IMR-90 (cell line): Measurements from ENCODE around the gene RUNX3.

Source experiments
- CEBPB ChIP-seq: IDR thresholded peaks from 2 replicates; pipeline ENCODE4 v1.6.1; 2012; ENCODE audit warnings: low read depth, low read length, improper control_type of control experiment
- CHD1 ChIP-seq: IDR thresholded peaks from 2 replicates; pipeline ENCODE4 v1.6.1; 2012; ENCODE audit warnings: low read depth, low read length, improper control_type of control experiment
- FOS ChIP-seq: fragments of 150-350 bp; IDR thresholded peaks from 2 replicates; pipeline ENCODE4 v1.6.1; 2016; ENCODE audit warnings: low read depth, low read length
- MAFK ChIP-seq: IDR thresholded peaks from 2 replicates; pipeline ENCODE4 v1.6.1; 2012; ENCODE audit warnings: low read depth, low read length, improper control_type of control experiment
- MXI1 ChIP-seq: IDR thresholded peaks from 2 replicates; pipeline ENCODE4 v1.6.1; 2012; ENCODE audit warnings: low read depth, mild to moderate bottlenecking, low read length, moderate library complexity, borderline replicate concordance
- POLR2A ChIP-seq: IDR thresholded peaks from 2 replicates; pipeline ENCODE4 v1.6.1; 2012; ENCODE audit warnings: mild to moderate bottlenecking, low read depth, low read length
- RAD21 ChIP-seq: IDR thresholded peaks from 2 replicates; pipeline ENCODE4 v1.6.1; 2012; ENCODE audit warnings: low read length, improper control_type of control experiment
- RCOR1 ChIP-seq: IDR thresholded peaks from 2 replicates; pipeline ENCODE4 v1.6.1; 2012; ENCODE audit warnings: mild to moderate bottlenecking, low read length, improper control_type of control experiment; ENCODE audit not compliant: insufficient replicate concordance
- RFX5 ChIP-seq: IDR thresholded peaks from 2 replicates; pipeline ENCODE4 v1.8.0; 2012; ENCODE audit warnings: low read depth, mild to moderate bottlenecking, low read length, moderate library complexity
- TF ChIP-seq, protein P1 (sequence below): conservative IDR thresholded peaks from 2 replicates; pipeline ENCODE4 v1.5.1; 2012; ENCODE audit warnings: mild to moderate bottlenecking, low read depth, low read length, improper control_type of control experiment

DNA sequence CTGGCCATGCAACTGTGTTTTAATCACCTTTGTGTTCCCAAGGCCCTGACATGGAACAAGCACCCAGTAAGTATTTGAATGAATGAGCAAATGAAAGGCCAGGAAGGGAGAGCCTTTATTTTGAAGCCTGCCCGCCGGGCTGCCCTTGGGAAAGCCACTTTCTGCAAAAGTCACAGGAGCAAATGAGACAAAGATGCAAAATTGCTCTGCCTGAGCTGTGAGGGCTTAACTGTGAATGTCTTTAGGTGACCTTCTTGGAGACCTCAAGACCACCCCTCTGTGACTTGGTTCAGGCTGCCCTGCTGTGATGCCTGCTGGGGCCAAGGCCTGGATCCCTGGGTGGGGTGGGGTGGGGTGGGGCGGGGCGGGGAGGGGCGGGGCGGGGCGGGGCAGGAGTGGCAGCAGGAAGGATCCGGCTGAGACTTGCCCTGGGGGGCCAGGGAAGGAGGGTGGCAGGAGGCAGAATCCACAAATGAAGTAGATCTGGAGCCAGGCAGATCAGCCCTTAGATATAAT, 54.0 kb downstream of the RUNX3 start:
- TF ChIP-seq, protein P1, sequence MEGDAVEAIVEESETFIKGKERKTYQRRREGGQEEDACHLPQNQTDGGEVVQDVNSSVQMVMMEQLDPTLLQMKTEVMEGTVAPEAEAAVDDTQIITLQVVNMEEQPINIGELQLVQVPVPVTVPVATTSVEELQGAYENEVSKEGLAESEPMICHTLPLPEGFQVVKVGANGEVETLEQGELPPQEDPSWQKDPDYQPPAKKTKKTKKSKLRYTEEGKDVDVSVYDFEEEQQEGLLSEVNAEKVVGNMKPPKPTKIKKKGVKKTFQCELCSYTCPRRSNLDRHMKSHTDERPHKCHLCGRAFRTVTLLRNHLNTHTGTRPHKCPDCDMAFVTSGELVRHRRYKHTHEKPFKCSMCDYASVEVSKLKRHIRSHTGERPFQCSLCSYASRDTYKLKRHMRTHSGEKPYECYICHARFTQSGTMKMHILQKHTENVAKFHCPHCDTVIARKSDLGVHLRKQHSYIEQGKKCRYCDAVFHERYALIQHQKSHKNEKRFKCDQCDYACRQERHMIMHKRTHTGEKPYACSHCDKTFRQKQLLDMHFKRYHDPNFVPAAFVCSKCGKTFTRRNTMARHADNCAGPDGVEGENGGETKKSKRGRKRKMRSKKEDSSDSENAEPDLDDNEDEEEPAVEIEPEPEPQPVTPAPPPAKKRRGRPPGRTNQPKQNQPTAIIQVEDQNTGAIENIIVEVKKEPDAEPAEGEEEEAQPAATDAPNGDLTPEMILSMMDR = no peak
- TF ChIP-seq POLR2A (no peak), RFX5 (no peak), MXI1 (no peak), RAD21 (no peak), CEBPB (no peak), CHD1 (no peak), RCOR1 (no peak), MAFK (no peak), FOS (no peak)
